SK-N-SH (cell line): ENCODE measurements around the gene PUM1. TPM values are rescaled to one million over a fixed set of nuclear protein-coding genes. Genes with fewer than 3 reads are reported as not detected.

Experiments
- CTCF ChIA-PET: fragments of 300-600, 350-600 bp; formaldehyde crosslinking; extraction: SDS; loops from one replicate; lab custom pipeline; 2021; lab: Yijun Ruan, JAX
- POLR2A ChIA-PET: fragments of 350-600 bp; sonication (Branson Sonifier 250); formaldehyde crosslinking; extraction: SDS; loops from one replicate; lab custom pipeline; 2020; ENCODE audit warnings: antibody characterized with exemption, inconsistent platforms; lab: Yijun Ruan, JAX
- DNase-seq: peaks from one replicate; pipeline ENCODE4 v3.0.0; 2012
- H2AFZ ChIP-seq: fragments of 200-600 bp; sonication (generic); 2 replicates; pipeline ENCODE4 v1.8.1; 2016; ENCODE audit warnings: antibody characterized with exemption, mild to moderate bottlenecking, low read depth
- H3F3A ChIP-seq: fragments of 200-600 bp; sonication (generic); replicated peaks from 2 replicates; pipeline ENCODE3; 2016; ENCODE audit warnings: antibody characterized with exemption, mild to moderate bottlenecking; ENCODE audit not compliant: insufficient read depth
- H3K27ac ChIP-seq, 2 experiments: fragments of 200-500 bp in 1 of 2; fragments of 200-600 bp in 1 of 2; sonication (Bioruptor generic) in 1 of 2; sonication (generic), shearing (Covaris generic) in 1 of 2; 2 replicates each; pipeline versions ENCODE4 v1.5.1 to v1.6.1; 2014 to 2016; ENCODE audit warnings: low read depth in 2 of 2, inconsistent platforms in 1 of 2, low read length in 1 of 2, mild to moderate bottlenecking in 1 of 2, mixed read lengths in 1 of 2
- H3K27me3 ChIP-seq: fragments of 200-600 bp; sonication (generic), shearing (Covaris generic); 2 replicates; pipeline ENCODE4 v1.6.1; 2016; ENCODE audit warnings: mixed run types; ENCODE audit not compliant: insufficient read depth
- H3K36me3 ChIP-seq, 2 experiments: fragments of 200-500 bp in 1 of 2; fragments of 200-600 bp in 1 of 2; sonication (Bioruptor generic) in 1 of 2; sonication (generic) in 1 of 2; replicated peaks in 1 of 2; 2 replicates each; pipeline versions ENCODE3 to v1.5.1; 2014 to 2016; ENCODE audit warnings: low read length in 1 of 2, mild to moderate bottlenecking in 1 of 2; ENCODE audit not compliant: insufficient read depth in 2 of 2, control insufficient read depth in 1 of 2
- H3K4me1 ChIP-seq, 2 experiments: fragments of 200-500 bp in 1 of 2; fragments of 200-600 bp in 1 of 2; sonication (Bioruptor generic) in 1 of 2; sonication (generic), shearing (Covaris generic) in 1 of 2; 2 replicates each; pipeline versions ENCODE4 v1.5.1 to v1.6.1; 2014 to 2016; ENCODE audit warnings: low read depth in 1 of 2, low read length in 1 of 2, mixed run types in 1 of 2; ENCODE audit not compliant: insufficient read depth in 2 of 2, control insufficient read depth in 1 of 2
- H3K4me2 ChIP-seq: fragments of 200-600 bp; sonication (generic), shearing (Covaris generic); 2 replicates; pipeline ENCODE4 v1.6.1; 2017; ENCODE audit warnings: mixed run types
- H3K4me3 ChIP-seq, 2 experiments: fragments of 200-500 bp in 1 of 2; fragments of 200-600 bp in 1 of 2; sonication (Bioruptor generic) in 1 of 2; sonication (generic), shearing (Covaris generic) in 1 of 2; 2 replicates each; pipeline versions ENCODE4 v1.5.1 to v1.8.1; 2014 to 2016; ENCODE audit warnings: low read depth in 2 of 2, inconsistent platforms in 1 of 2, low read length in 1 of 2, mild to moderate bottlenecking in 1 of 2, mixed read lengths in 1 of 2, moderate library complexity in 1 of 2
- H3K79me2 ChIP-seq: fragments of 200-600 bp; sonication (generic); 2 replicates; pipeline ENCODE4 v1.8.1; 2017; ENCODE audit warnings: mild to moderate bottlenecking; ENCODE audit not compliant: insufficient read depth
- H3K9ac ChIP-seq: fragments of 200-600 bp; sonication (generic); 2 replicates; pipeline ENCODE4 v1.6.1; 2017; ENCODE audit warnings: mixed run types
- H3K9me2 ChIP-seq: fragments of 200-600 bp; sonication (generic); 2 replicates; pipeline ENCODE4 v1.6.1; 2017; ENCODE audit warnings: mixed run types
- H3K9me3 ChIP-seq: fragments of 200-600 bp; sonication (generic); 2 replicates; pipeline ENCODE4 v1.6.1; 2017; ENCODE audit warnings: mixed run types, mild to moderate bottlenecking, moderate library complexity
- H4K20me1 ChIP-seq: fragments of 200-600 bp; sonication (generic); 2 replicates; pipeline ENCODE4 v1.6.1; 2017; ENCODE audit warnings: mild to moderate bottlenecking, mixed run types; ENCODE audit not compliant: insufficient read depth
- CTCF ChIP-seq: fragments of 200-600 bp; sonication (generic); IDR thresholded peaks from 2 replicates; pipeline ENCODE4 v1.6.1; 2017; ENCODE audit warnings: antibody characterized with exemption, mild to moderate bottlenecking, moderate library complexity
- ELF1 ChIP-seq: IDR thresholded peaks from 2 replicates; pipeline ENCODE4 v1.4.0; 2012
- EP300 ChIP-seq, 2 experiments: IDR thresholded peaks; 2 replicates each; pipeline versions ENCODE4 v1.4.0 to v1.6.1; 2012; ENCODE audit warnings: borderline replicate concordance in 1 of 2, low read depth in 1 of 2, low read length in 1 of 2
- EZH2phosphoT487 ChIP-seq: fragments of 200-600 bp; sonication (generic); IDR thresholded peaks from 2 replicates; pipeline ENCODE4 v1.6.1; 2017; ENCODE audit warnings: low read depth, mixed run types, mild to moderate bottlenecking, antibody characterized with exemption, moderate library complexity, borderline replicate concordance
- FOSL2 ChIP-seq: IDR thresholded peaks from 2 replicates; pipeline ENCODE4 v1.4.0; 2012; ENCODE audit warnings: low read depth, mild to moderate bottlenecking, moderate library complexity, borderline replicate concordance
- GATA2 ChIP-seq: sonication (generic); formaldehyde crosslinking; IDR thresholded peaks from 2 replicates; pipeline ENCODE4 v1.5.0; 2020; ENCODE audit warnings: mild to moderate bottlenecking, missing genetic modification reagents
- IRF3 ChIP-seq: fragments of 150-350 bp; IDR thresholded peaks from 2 replicates; pipeline ENCODE4 v1.6.1; 2016; ENCODE audit warnings: mild to moderate bottlenecking, low read depth, low read length
- JUND ChIP-seq: IDR thresholded peaks from 2 replicates; pipeline ENCODE4 v1.4.0; 2012
- MEF2A ChIP-seq: IDR thresholded peaks from 2 replicates; pipeline ENCODE4 v1.4.0; 2012; ENCODE audit warnings: low read depth, borderline replicate concordance
- MXI1 ChIP-seq: IDR thresholded peaks from 2 replicates; pipeline ENCODE4 v1.6.1; 2012; ENCODE audit warnings: mild to moderate bottlenecking, low read depth, low read length, improper control_type of control experiment
- NFIC ChIP-seq: IDR thresholded peaks from 2 replicates; pipeline ENCODE4 v1.4.0; 2012; ENCODE audit warnings: borderline replicate concordance
- NRF1 ChIP-seq: IDR thresholded peaks from 2 replicates; pipeline ENCODE4 v1.6.1; 2012; ENCODE audit warnings: low read depth, mild to moderate bottlenecking, low read length
- PBX3 ChIP-seq: IDR thresholded peaks from 2 replicates; pipeline ENCODE4; 2012
- POLR2AphosphoS5 ChIP-seq: IDR thresholded peaks from 2 replicates; pipeline ENCODE4 v1.6.1; 2012; ENCODE audit warnings: low read depth, low read length
- RCOR1 ChIP-seq: fragments of 150-350 bp; IDR thresholded peaks from 2 replicates; pipeline ENCODE4 v1.6.1; 2017; ENCODE audit warnings: antibody characterized with exemption, low read length
- RFX5 ChIP-seq: IDR thresholded peaks from 2 replicates; pipeline ENCODE4 v1.6.1; 2012; ENCODE audit warnings: mild to moderate bottlenecking, improper control_type of control experiment, low read length
- RXRA ChIP-seq: IDR thresholded peaks from 2 replicates; pipeline ENCODE4 v1.4.0; 2012; ENCODE audit warnings: low read depth, mild to moderate bottlenecking, borderline replicate concordance
- SMC3 ChIP-seq: IDR thresholded peaks from 2 replicates; pipeline ENCODE4 v1.6.1; 2012; ENCODE audit warnings: low read depth, low read length, improper control_type of control experiment
- ZBTB33 ChIP-seq: IDR thresholded peaks from 2 replicates; pipeline ENCODE4 v1.4.0; 2012; ENCODE audit warnings: low read depth, borderline replicate concordance
- WGBS: methylation state at CpG from one replicate; pipeline ENCODE4 v1.1.6; 2017; ENCODE audit warnings: low lambda C conversion rate; 5-methylcytosine and 5-hydroxymethylcytosine counted together
- polyA plus RNA-seq, 3 experiments: library from polyadenylated mRNA; depleted of rRNA; stranded (reverse); fragments of >200 nt; gene quantifications; 2 replicates each; pipeline ENCODE4 v1.2.3, GENCODE V29; 2012

PUM1 gene
- polyA plus RNA-seq, 1 of the 3 experiments (the other 2 are of a cell fraction), result 66.7 TPM

DNA sequence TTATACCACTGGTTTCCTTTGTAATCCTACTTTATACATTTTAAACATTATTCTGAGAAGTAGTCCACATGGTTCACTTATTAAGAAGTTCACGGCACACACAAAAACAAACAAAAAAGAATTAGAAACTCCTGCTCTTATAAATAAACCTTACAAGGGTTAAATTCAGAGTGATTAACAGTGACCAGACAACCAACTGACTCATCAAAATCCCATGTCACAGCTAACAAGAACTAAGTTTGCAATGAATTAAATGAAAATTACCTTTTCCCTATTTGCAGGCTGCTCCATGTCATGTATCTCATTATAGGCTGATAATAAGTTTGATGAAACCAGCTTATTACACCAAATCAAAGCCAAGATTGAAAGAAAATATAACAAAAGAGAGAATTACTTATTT, 77.5 kb downstream of the PUM1 start:
- no peak overlapping the region for H3K9ac ChIP-seq
- peak overlapping the region; percentile 3 to 8; a peak in 2 of 4 replicates for H3K27ac ChIP-seq
- peaks cover 19 to 33% of the 10 kb centered on the region in 2 experiments for H3K4me1 ChIP-seq
- TF ChIP-seq JUND, result 0 out of 2 replicates have a peak, but pooled peaks have one; percentile 14
- TF ChIP-seq SMC3, result no peak
- peak; percentile 24; the same call in 1 of the 2 replicates for TF ChIP-seq FOSL2
- 100% methylated on average over 1 of the region's 1 CpG for WGBS
- CTCF ChIA-PET, result interaction anchor here (1.1 kb wide), 2 partner anchors 9 to 11 kb away, joined by 3 read pairs; no protein-coding TSS in a partner anchor
- no peaks in the 10 kb centered on the region for H3K27me3 ChIP-seq
- H3K4me3 ChIP-seq, result no peak overlapping the region
- H2AFZ ChIP-seq, result no peak overlapping the region
- DNase-seq, result no peak
- H4K20me1 ChIP-seq, result peaks cover 98% of the 10 kb centered on the region
- no peaks in the 10 kb centered on the region for H3K9me2 ChIP-seq
- POLR2A ChIA-PET, result no interaction called here
- H3K4me2 ChIP-seq, result 0 out of 2 replicates have a peak overlapping the region, but pooled peaks have one; percentile 3
- H3K36me3 ChIP-seq, result peaks cover 29 to 34% of the 10 kb centered on the region in 2 experiments
- H3K9me3 ChIP-seq, result no peaks in the 10 kb centered on the region
- H3K79me2 ChIP-seq, result peaks cover 100% of the 10 kb centered on the region
- peaks cover 9% of the 10 kb centered on the region for H3F3A ChIP-seq

DNA sequence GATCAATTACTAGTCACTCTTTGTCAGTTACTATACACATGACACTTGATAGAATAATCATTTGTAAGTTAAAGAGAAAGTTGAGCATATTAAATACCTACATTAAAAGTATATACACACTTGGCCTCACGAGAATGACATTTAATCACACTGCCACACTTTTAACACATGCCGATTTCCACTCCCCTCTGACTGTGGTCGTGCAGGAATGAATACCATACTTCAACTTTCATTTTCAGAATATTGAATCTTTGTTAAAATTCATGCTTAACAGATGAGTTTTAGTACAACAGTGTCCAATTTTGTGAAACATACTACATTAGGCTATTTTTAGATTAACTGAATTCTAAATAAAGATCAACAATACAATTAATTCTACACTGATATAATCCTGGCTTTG, 78.8 kb downstream of the PUM1 start:
- no peak overlapping the region; a peak in 1 of 4 replicates for H3K27ac ChIP-seq
- no peaks in the 10 kb centered on the region for H3K9me3 ChIP-seq
- peaks cover 100% of the 10 kb centered on the region for H3K79me2 ChIP-seq
- no peak overlapping the region for H3K9ac ChIP-seq
- CTCF ChIA-PET, result interaction anchor here (1.2 to 1.8 kb wide), 3 partner anchors 12 to 197 kb away, joined by 3 to 7 read pairs (median 4); no protein-coding TSS in a partner anchor
- WGBS, result 75% methylated on average over 3 of the region's 3 CpGs
- no peaks in the 10 kb centered on the region for H3K27me3 ChIP-seq
- H4K20me1 ChIP-seq, result peaks cover 100% of the 10 kb centered on the region
- no peak overlapping the region for H2AFZ ChIP-seq
- H3K9me2 ChIP-seq, result no peaks in the 10 kb centered on the region
- peaks cover 9% of the 10 kb centered on the region for H3F3A ChIP-seq
- TF ChIP-seq SMC3 (no peak), MEF2A (no peak), NRF1 (no peak), PBX3 (no peak), MXI1 (no peak), RCOR1 (no peak), RFX5 (no peak), EZH2phosphoT487 (no peak), ELF1 (no peak), GATA2 (CRISPR knock-in tag) (no peak), EP300 (IDR thresholded peaks at IDR 0.05; ENCODE audit: borderline replicate concordance in 1 of 2, low read depth in 1 of 2, low read length in 1 of 2) (no peak), IRF3 (no peak), ZBTB33 (no peak), NFIC (no peak), POLR2AphosphoS5 (no peak), RXRA (no peak), CTCF (no peak)
- POLR2A ChIA-PET, result no interaction called here
- H3K36me3 ChIP-seq, result peaks cover 18 to 26% of the 10 kb centered on the region in 2 experiments
- peaks cover 21 to 32% of the 10 kb centered on the region in 2 experiments for H3K4me1 ChIP-seq
- H3K4me2 ChIP-seq, result 0 out of 2 replicates have a peak overlapping the region, but pooled peaks have one; percentile 16
- DNase-seq, result no peak
- H3K4me3 ChIP-seq, result no peak overlapping the region
